Posterior cingulate gyrus (tissue), 11 donors: ENCODE measurements around the gene GPR101.

Experiments used
- DNase-seq, 10 donors: peaks; one replicate each; pipeline versions ENCODE4 v3.0.0 to v3.0.0-alpha.2; 2020 to 2021; ENCODE audit warnings: mixed read lengths in 3 of 10
- intact Hi-C: fragments of 100-400 bp; cut with DNase I; formaldehyde crosslinking; loops from one replicate; pipeline ENCODE4 v1.15.1; 2023

The GPR101 gene

GRCh38 chrX:137033774-137034507 lies at the start of gene GPR101:
Gene GPR101 (minus strand): TSS chrX:137033995. CDS start chrX:137031674, 2,321 bp downstream.
- DNase-seq = peak in 1 of 10 donors; percentile 80
- intact Hi-C loops = no loop called here

GRCh38 chrX:137081239-137081638 lies 47.4 kb upstream of the GPR101 start:
- DNase-seq = no peak
- intact Hi-C loops = no loop called here

- intact Hi-C loops = no loop called here
- no peak for DNase-seq
Observed at GRCh38 chrX:137072396-137072795, 38.6 kb upstream of the GPR101 start.

GRCh38 chrX:137071596-137071995 lies 37.8 kb upstream of the GPR101 start:
- intact Hi-C loops = no loop called here
- no peak for DNase-seq

GRCh38 chrX:137067147-137067546 lies 33.4 kb upstream of the GPR101 start:
- intact Hi-C loops = no loop called here
- DNase-seq = no peak

- DNase-seq = no peak
- intact Hi-C loops = no loop called here
Observed at GRCh38 chrX:137062915-137063617, 29.3 kb upstream of the GPR101 start.

GRCh38 chrX:137058339-137059127 lies 24.7 kb upstream of the GPR101 start:
- DNase-seq = no peak
- intact Hi-C loops = no loop called here

GRCh38 chrX:137052643-137053235 lies 18.9 kb upstream of the GPR101 start:
- intact Hi-C loops = loop anchor here (5.0 kb wide), 1 partner anchor 95 kb away; no protein-coding TSS in a partner anchor
- peak in 4 of 10 donors; percentile 10 to 83 (median 54) for DNase-seq

- intact Hi-C loops = loop anchor here (5.0 kb wide), 1 partner anchor 95 kb away; no protein-coding TSS in a partner anchor
- DNase-seq = peak in 9 of 10 donors; percentile 12 to 92 (median 58)
Observed at GRCh38 chrX:137051978-137052642, 18.3 kb upstream of the GPR101 start.

GRCh38 chrX:137044893-137045292 lies 11.1 kb upstream of the GPR101 start:
- DNase-seq = no peak

GRCh38 chrX:137043736-137044135 lies 9.9 kb upstream of the GPR101 start:
- DNase-seq = no peak
- intact Hi-C loops = no loop called here

More at GRCh38 chrX:137044893-137045292, 11.1 kb upstream of the GPR101 start:
- intact Hi-C loops = no loop called here

GRCh38 chrX:137041329-137041728 lies 7.5 kb upstream of the GPR101 start:
- no peak for DNase-seq
- intact Hi-C loops = no loop called here

- no peak for DNase-seq
- intact Hi-C loops = no loop called here
Observed at GRCh38 chrX:137040113-137040794, 6.5 kb upstream of the GPR101 start.

GRCh38 chrX:137034508-137034872 lies 695 bp upstream of the GPR101 start:
- DNase-seq = no peak
- intact Hi-C loops = no loop called here

- DNase-seq = no peak
- intact Hi-C loops = no loop called here
Observed at GRCh38 chrX:137032841-137033773, 688 bp downstream of the GPR101 start.

GRCh38 chrX:137032341-137032694 lies 1.5 kb downstream of the GPR101 start:
- no peak for DNase-seq
- intact Hi-C loops = no loop called here

- peak in 3 of 10 donors; percentile 20 to 88 (median 86) for DNase-seq
- intact Hi-C loops = no loop called here
Observed at GRCh38 chrX:137031517-137032340, 2.1 kb downstream of the GPR101 start.

- DNase-seq = peak in 2 of 10 donors; percentile 75 to 77
- intact Hi-C loops = no loop called here
Observed at GRCh38 chrX:137031039-137031438, 2.8 kb downstream of the GPR101 start.
